ENCODE data around the gene RARRES2.
A peak's percentile ranks its signal among the peaks of the same experiment; 100 is the strongest.
"Not testable (repeated sequence)": the region's sequence is repeated elsewhere in the genome, so short reads cannot be mapped to it uniquely, and the experiment has no call there.

RARRES2 gene

DNA sequence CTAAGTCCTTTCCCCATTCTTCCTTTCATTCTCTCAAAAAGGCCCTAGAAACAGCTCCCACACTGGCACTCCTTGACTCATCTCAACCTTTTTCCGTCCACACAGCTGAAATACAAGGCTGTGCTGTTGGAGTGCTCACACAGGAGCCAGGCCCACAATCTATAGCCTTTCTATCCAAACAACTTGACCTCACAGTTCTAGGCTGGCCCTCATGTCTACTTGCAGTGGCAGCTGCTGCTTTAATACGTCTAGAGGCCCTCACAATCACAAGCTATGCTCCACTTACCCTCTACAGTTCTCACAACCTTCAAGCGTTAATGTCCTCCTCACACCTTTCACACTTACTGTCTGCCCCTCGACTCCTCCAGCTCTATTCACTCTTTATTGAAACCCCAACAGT is 30.3 kb downstream of the RARRES2 start:
- TF ChIP-seq, protein P1, sequence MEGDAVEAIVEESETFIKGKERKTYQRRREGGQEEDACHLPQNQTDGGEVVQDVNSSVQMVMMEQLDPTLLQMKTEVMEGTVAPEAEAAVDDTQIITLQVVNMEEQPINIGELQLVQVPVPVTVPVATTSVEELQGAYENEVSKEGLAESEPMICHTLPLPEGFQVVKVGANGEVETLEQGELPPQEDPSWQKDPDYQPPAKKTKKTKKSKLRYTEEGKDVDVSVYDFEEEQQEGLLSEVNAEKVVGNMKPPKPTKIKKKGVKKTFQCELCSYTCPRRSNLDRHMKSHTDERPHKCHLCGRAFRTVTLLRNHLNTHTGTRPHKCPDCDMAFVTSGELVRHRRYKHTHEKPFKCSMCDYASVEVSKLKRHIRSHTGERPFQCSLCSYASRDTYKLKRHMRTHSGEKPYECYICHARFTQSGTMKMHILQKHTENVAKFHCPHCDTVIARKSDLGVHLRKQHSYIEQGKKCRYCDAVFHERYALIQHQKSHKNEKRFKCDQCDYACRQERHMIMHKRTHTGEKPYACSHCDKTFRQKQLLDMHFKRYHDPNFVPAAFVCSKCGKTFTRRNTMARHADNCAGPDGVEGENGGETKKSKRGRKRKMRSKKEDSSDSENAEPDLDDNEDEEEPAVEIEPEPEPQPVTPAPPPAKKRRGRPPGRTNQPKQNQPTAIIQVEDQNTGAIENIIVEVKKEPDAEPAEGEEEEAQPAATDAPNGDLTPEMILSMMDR (IDR thresholded peaks at IDR 0.05; ENCODE audit: control insufficient read depth, extremely low read depth, insufficient read depth), result no peak
- DNase-seq (ENCODE audit: low read depth), result no peak
- H3K4me3 ChIP-seq (ENCODE audit: low read depth, low read length), result no peak overlapping the region

DNA sequence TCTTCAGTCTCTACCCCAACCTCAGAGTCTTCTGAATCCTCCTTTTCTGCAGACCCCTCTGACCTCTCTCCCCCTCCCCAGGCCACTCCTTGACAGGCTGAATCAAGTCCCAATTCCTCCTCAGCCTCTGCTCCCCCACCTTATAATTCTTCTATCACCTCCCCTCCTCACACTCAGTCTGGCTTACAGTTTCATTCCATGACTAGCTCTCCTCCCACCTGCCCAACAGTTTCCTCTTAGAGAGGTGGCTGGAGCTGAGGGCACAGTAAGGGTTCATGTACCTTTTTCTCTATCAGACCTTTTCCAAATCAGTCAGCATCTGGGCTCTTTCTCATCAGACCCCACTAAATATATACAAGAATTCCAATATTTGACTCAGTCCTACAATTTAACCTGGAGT is 32.9 kb downstream of the RARRES2 start:
- no peak for DNase-seq (ENCODE audit: low read depth)
- TF ChIP-seq, protein P1 (IDR thresholded peaks at IDR 0.05; ENCODE audit: control insufficient read depth, extremely low read depth, insufficient read depth), result no peak
- H3K4me3 ChIP-seq (ENCODE audit: low read depth, low read length), result no peak overlapping the region

DNA sequence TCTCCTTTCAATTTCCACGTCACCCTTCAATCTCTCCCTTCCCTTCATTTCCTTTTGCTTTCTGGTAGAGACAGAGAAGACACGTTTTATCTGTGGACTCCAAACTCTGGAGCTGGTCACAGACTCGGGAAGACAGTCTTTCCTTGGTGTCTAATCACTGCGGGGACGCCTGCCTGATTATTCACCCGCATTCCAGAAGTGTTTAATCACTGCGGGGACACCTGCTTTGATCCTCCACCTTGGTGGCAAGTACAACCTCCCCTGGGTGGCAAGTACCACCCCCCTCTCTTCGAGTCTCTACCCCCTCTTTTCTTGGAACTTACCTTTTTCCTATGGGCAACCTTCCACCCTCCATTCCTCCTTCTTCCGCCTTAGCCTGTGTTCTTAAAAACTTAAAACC is 33.5 kb downstream of the RARRES2 start:
- TF ChIP-seq, protein P1 (IDR thresholded peaks at IDR 0.05; ENCODE audit: control insufficient read depth, extremely low read depth, insufficient read depth), result no peak
- DNase-seq (ENCODE audit: low read depth), result no peak
- H3K4me3 ChIP-seq (ENCODE audit: low read depth, low read length), result no peak overlapping the region

DNA sequence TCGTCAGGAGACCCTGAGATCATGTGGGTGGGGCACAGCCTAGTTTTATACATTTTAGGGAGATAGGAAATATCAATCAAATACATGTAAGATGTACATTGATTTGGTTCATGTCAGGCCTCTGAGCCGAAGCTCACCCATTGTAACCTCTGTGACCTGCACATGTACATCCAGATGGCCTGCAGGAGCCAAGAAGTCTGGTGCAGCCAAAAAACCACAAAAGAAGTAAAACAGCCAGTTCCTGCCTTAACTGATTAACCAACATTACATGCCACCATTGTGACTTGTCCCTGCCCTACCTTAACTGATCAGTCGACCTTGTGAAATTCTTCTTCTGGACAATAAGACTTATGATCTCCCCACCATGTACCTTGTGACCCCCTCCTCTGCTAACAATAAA is 34.3 kb downstream of the RARRES2 start:
- H3K4me3 ChIP-seq (ENCODE audit: low read depth, low read length), result no peak overlapping the region
- TF ChIP-seq, protein P1 (IDR thresholded peaks at IDR 0.05; ENCODE audit: control insufficient read depth, extremely low read depth, insufficient read depth), result no peak
- no peak for DNase-seq (ENCODE audit: low read depth)

DNA sequence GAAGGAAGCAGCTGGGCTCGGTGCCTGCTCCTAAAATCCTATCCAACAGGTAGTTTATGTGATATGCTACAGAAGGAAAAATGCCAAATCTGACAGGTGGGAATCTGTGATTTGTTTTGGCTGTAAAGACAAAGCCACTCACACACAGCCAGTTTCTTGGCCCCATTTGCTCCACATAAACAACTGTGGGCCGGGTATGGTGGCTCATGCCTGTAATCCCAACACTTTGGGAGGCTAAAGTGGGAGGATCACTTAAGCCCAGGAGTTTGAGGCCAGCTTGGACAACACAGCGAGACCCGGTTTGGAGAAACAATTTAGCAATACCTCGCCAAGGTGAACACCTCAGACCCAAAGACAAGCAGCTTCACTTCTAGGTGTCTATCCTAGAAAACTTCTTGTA is 35.1 kb downstream of the RARRES2 start:
- not testable (repeated sequence) for DNase-seq (ENCODE audit: low read depth); H3K4me3 ChIP-seq (ENCODE audit: low read depth, low read length)

DNA sequence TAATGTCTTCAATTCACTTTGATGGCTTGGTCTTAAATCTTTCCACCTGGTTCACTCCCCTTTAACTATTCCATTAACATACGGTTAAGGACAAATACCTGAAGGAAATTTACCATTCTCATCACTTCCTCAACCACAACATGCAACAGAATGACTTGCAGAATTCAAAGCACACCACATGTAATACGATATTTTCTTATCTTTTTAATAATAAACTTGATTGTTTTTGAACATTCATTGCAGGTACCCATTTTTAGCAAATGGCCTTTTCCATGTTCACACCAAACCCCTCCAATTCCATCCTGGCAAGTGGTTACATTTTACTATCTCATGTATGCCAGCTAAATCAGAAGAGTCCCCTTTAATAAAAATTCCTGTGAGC is 35.5 kb downstream of the RARRES2 start:
- not testable (repeated sequence) for DNase-seq (ENCODE audit: low read depth); H3K4me3 ChIP-seq (ENCODE audit: low read depth, low read length)

DNA sequence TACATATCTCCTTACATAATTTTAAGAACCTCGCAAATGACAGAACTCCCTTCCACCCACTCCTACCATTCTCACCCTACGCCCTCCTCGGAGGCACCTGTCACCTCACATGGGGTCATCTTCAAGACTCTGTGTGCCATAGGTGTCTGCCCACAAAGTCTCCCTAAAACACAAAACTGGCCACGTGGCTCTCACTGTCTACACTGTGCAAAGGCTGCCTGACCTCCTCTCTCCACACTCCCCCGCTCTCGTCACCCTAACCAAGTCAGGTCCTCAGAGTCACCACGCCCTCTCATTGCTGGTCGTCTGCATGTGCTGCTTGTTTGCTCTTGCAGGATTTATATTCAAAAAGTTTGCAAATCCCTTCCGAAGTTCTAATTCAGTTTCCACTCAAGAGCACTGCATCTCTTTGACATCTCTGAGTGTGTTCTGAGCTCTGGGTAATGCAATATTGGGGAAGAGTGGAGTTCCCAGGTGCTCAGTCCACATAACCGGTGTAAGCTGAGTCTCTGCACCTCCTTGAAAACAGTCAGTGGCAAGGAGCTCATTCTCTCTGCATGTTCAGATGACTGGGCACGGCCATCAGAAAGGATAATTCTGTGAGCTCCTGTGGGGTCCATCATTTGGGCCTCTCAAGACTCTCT is 36.0 kb downstream of the RARRES2 start:
- H3K4me3 ChIP-seq (ENCODE audit: low read depth, low read length); DNase-seq (ENCODE audit: low read depth): not testable (repeated sequence)

DNA sequence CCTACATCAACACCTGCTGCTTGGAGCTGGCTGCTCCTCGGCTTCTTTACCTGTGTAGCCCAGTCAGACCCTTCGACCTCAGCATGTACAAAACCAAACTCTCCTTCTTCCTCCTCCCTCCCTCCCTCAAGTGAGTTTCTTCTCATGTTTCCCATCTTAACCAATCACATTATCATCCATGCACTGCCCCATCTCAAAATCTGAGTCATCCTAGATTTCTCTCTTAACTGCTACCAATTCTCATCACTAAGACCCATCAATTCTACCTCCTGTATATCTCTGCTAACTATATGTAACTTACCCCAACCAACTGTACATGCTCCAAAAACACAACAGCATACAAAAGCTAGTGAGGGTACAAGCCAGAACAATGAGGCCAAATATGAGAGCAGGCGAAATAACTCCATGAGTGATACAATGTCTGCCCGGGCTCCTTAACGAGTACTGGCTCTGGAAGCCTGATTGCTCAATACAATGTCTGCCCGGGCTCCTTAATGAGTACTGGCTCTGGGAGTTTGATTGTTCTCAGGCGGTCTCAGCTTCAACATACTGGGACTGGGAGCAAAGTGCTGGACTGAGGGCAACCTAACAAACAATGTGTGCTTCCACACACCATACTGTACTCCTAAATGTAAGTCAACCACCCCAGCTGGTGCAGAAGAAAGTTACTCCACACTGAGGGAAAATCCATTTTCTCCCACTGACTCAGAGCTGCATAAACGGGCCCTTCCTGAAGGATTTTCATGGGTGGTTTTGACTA is 36.8 kb downstream of the RARRES2 start:
- not testable (repeated sequence) for H3K4me3 ChIP-seq (ENCODE audit: low read depth, low read length); DNase-seq (ENCODE audit: low read depth)

DNA sequence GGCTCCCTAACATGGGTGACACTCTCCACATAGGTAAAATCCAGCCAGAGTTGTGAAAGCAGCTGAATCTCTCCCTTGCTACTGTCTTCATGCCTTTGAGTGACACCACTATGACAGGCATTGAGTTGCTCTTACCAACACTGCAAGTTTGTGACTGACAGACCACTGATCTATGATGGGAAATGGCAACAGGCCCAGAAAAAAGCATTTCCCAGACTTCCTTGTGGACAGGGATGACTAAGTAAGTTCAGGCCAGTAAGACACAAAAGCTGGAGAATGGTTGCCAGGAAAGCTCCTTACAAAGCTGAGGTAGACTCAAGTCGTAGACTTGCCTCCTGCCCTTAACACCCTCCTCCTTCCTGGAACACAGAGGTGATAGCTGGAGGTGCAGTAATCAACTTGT is 38.5 kb downstream of the RARRES2 start:
- not testable (repeated sequence) for H3K4me3 ChIP-seq (ENCODE audit: low read depth, low read length); DNase-seq (ENCODE audit: low read depth)

DNA sequence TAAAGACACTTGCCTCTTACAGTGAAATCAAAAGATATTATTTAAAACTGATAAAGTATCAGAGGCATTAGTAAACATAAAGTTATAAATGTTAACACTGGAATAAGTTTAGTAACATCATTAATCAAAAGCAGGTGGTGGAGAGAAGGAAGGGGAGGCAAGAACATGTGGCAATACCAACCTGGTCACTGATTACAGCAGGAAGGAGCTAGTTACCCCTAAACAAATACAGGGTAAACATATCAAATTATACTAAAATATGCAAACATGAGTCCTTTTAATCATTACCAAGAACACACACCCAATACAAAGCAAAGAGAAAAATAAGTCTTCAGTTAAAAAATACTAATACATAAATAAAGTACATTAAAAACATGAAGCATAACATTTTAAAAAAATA is 43.5 kb downstream of the RARRES2 start:
- not testable (repeated sequence) for DNase-seq (ENCODE audit: low read depth); H3K4me3 ChIP-seq (ENCODE audit: low read depth, low read length)

DNA sequence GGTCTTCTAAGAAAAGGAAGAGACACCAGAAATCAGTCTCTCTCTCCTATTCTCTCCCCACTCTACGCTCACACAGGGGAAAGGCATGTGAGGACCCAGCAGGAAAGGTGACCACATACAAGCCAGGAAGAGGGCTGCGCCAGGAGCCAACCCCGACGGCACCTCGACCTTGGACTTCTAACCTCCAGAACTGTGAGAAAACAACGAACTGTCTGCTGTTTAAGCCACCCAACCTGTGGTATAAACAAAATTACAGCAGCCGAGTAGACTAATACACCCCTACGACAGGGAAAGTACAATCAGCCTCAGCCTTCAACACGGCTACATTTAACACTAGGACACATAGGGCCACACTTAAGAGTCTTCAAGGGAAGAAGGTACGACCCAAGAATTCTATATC is 44.6 kb downstream of the RARRES2 start:
- not testable (repeated sequence) for DNase-seq (ENCODE audit: low read depth)

DNA sequence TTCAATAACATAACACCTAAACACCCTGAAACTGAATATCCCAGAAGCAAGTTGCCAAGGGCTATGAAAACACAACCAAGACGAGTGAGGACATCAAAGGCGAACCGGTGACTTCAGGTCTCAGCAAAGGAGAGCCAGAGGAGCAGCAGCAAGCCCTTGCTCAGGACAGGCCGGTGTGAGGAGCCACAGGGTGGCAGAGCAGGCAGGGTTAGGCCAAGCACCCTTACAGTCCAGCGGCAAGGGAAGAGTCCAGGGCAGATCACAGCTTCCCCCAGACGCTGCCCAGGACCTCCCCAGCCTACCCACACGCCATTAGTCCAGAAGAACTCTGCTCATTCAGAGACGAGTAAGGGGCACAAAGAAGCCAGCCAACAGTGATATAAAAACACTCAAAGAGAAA is 45.8 kb downstream of the RARRES2 start:
- DNase-seq (ENCODE audit: low read depth), result not testable (repeated sequence)

More for the DNA sequence above, 44.6 kb downstream of the RARRES2 start:
- H3K4me3 ChIP-seq (ENCODE audit: low read depth, low read length), result not testable (repeated sequence)

DNA sequence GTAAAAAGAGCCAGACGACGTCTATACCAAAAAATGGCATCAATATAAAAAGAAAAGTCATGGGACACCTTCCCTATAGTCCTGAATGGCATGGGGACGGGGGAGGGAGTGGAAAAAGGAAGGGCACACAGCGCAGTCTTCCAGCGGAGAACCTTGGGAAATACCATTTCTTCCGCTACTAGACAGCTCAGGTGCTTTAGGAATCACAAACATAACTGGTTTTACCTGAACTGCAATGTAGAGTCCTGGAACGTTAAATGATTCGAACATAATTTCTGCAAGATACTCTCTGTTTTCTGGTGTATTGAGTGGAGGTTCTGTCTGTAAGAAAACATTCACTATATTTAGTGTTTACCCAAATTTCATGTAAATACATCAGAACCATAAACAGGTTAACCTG is 46.4 kb downstream of the RARRES2 start:
- DNase-seq (ENCODE audit: low read depth), result peak; percentile 55

More for the DNA sequence above, 45.8 kb downstream of the RARRES2 start:
- H3K4me3 ChIP-seq (ENCODE audit: low read depth, low read length), result not testable (repeated sequence)

DNA sequence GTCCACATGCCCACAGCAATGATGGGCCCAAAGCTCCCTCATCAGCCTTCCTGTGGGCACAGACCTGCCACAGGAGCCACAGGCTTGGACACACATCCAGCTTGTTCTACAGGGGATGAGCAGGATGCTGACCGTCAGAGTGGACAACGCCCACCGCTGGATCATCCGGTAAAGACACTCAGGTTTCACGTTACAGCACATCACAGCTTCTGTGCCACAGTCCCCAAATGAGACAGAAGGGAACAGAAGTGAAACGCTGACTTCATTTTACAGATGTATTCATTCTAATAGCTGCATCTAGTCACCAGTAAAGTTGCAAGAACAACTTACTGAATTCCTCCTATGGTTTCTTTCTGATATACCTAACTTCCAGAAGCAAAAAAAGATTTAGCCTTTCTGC is 51.1 kb downstream of the RARRES2 start:
- H3K4me3 ChIP-seq (ENCODE audit: low read depth, low read length); DNase-seq (ENCODE audit: low read depth): not testable (repeated sequence)

More for the DNA sequence above, 46.4 kb downstream of the RARRES2 start:
- H3K4me3 ChIP-seq (ENCODE audit: low read depth, low read length), result not testable (repeated sequence)

All from LNCaP clone FGC (cell line).